Ectodermal cell (in vitro differentiated cells): ENCODE measurements around the gene PRDM16.

Experiments used
- H3K27ac ChIP-seq: 2 replicates; pipeline ENCODE4 v1.7.0; 2013; ENCODE audit warnings: mild to moderate bottlenecking, low read depth, low read length; ENCODE audit not compliant: insufficient read depth, poor library complexity, severe bottlenecking
- H3K27me3 ChIP-seq: 2 replicates; pipeline ENCODE4 v1.7.0; 2013; ENCODE audit warnings: mild to moderate bottlenecking, low read length; ENCODE audit not compliant: insufficient read depth, control insufficient read depth, poor library complexity, severe bottlenecking
- H3K36me3 ChIP-seq: one replicate; pipeline ENCODE4 v1.7.0; 2013; ENCODE audit warnings: low read length; ENCODE audit not compliant: control insufficient read depth, insufficient read depth
- H3K4me1 ChIP-seq: one replicate; pipeline ENCODE4 v1.7.0; 2013; ENCODE audit warnings: low read length; ENCODE audit not compliant: control insufficient read depth, insufficient read depth
- H3K4me3 ChIP-seq: 2 replicates; pipeline ENCODE4 v1.7.0; 2013; ENCODE audit warnings: low read depth, low read length, control low read depth; ENCODE audit not compliant: insufficient read depth
- H3K9me3 ChIP-seq: 2 replicates; pipeline ENCODE4 v1.7.0; 2013; ENCODE audit warnings: mild to moderate bottlenecking, low read length, moderate library complexity; ENCODE audit not compliant: control insufficient read depth
- WGBS, 2 experiments: methylation state at CpG; one replicate each; pipeline ENCODE4 v1.1.7; 2013; ENCODE audit warnings: missing lambda C conversion rate in 2 of 2; 5-methylcytosine and 5-hydroxymethylcytosine counted together

Gene PRDM16

DNA sequence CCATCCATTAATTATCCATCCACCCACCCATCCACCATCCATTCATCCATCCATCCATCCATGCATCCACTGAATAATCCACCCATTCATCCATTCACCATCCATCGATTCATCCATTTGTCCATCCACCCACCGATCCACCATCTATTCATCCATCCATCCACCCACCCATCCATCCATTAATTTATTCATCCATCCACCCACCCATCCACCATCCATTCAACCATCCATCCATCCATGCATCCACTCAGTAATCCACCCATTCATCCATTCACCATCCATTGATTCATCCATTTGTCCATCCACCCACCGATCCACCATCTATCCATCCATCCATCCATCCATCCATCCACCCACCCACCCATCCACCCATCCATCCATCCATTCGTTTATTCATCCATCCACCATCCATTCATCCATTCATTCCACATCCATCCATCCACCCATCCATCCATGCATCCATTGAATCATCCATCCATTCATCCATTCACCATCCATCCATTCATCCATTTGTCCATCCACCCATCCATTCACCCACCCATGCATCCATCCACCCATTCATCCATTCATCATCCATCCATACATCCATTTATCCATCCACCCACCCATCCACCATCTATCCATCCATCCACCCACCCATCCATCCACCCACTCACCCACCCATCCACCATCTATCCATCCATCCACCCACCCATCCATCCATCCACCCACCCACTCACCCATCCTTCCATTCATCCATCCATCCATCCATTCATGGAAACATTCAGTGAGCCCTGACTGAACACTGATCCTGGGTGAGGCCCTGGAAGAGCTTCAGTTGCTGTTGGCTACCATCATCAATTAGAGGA, 302.1 kb downstream of the PRDM16 start:
- no peaks in the 10 kb centered on the region for H3K27me3 ChIP-seq
- no peak overlapping the region for H3K27ac ChIP-seq
- 91 to 92% methylated on average over 4 of the region's 4 CpGs for WGBS, 2 experiments
- H3K9me3 ChIP-seq = no peaks in the 10 kb centered on the region
- no peaks in the 10 kb centered on the region for H3K36me3 ChIP-seq
- H3K4me3 ChIP-seq = no peak overlapping the region
- no peaks in the 10 kb centered on the region for H3K4me1 ChIP-seq

DNA sequence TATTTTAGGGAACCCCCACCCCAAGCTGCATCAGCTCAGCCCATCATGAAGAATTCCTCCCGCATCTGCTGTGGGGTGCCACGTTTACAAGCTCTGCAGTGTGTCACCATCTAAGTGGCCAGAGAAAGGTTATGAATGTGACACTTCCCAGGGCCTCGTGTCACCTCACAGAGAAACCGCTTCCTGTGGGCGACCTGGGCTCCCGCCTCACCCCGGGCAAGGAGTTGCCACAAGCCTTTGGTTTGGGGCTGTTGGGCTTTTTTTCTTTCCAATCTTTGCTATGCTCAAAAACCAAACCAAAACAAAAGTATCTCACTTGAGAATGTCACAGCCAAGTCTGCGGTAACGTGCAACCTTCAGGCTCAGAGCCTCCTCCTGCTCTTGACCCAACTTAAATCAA, 303.3 kb downstream of the PRDM16 start:
- H3K4me1 ChIP-seq = no peaks in the 10 kb centered on the region
- WGBS, 2 experiments = 92 to 93% methylated on average over 9 of the region's 9 CpGs
- H3K36me3 ChIP-seq = no peaks in the 10 kb centered on the region
- H3K4me3 ChIP-seq = no peak overlapping the region
- no peaks in the 10 kb centered on the region for H3K9me3 ChIP-seq
- H3K27ac ChIP-seq = no peak overlapping the region
- H3K27me3 ChIP-seq = no peaks in the 10 kb centered on the region

- H3K27ac ChIP-seq = no peak overlapping the region
Observed at GRCh38 chr1:3373175-3373574, 304.2 kb downstream of the PRDM16 start.

DNA sequence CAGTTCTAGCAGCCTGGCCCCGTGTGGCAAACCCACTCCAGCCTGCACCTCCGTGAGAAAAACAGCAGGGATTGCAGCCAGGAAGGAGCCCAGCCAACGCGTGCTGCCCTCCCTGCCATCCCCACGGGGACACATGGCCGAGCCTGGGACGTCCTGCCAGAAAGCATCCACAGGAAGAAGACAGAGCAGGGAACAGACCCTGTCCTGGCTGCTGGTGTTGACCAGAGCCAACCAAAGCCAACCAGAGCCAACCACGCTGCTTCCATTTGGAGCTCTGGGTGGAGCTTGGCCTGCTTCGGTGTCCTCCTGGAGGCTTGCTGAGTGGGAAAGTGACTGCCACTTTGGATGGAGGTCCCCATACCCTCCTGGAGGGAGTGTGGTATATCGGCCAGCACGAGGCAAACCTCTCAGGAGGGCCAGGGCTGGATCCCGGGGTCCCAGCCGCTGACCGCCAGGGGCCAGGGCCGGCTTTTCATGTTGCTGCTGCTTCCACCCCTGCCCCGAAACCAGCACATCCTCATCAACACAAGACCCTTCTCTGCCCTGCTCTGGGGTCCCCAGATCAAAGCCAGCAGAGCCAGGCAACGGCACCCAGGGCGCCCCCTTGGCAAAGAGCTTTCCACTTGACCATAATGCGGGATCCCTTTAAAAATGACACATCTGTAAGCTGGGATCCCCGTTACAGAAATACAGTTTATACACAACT, 304.9 kb downstream of the PRDM16 start:
- no peaks in the 10 kb centered on the region for H3K9me3 ChIP-seq
- no peaks in the 10 kb centered on the region for H3K36me3 ChIP-seq
- no peaks in the 10 kb centered on the region for H3K27me3 ChIP-seq
- H3K27ac ChIP-seq = no peak overlapping the region
- WGBS, 2 experiments = 91 to 93% methylated on average over 20 of the region's 20 CpGs
- H3K4me3 ChIP-seq = no peak overlapping the region
- H3K4me1 ChIP-seq = no peaks in the 10 kb centered on the region

More at GRCh38 chr1:3373175-3373574, 304.2 kb downstream of the PRDM16 start:
- Histone ChIP-seq H3K27me3 (no peaks in the 10 kb centered on the region), H3K9me3 (no peaks in the 10 kb centered on the region), H3K4me3 (no peak overlapping the region), H3K36me3 (no peaks in the 10 kb centered on the region), H3K4me1 (no peaks in the 10 kb centered on the region)
- 93% methylated on average over 19 of the region's 19 CpGs for WGBS, 2 experiments

GRCh38 chr1:3375245-3375644, 306.2 kb downstream of the PRDM16 start:
- no peak overlapping the region for H3K4me3 ChIP-seq

DNA sequence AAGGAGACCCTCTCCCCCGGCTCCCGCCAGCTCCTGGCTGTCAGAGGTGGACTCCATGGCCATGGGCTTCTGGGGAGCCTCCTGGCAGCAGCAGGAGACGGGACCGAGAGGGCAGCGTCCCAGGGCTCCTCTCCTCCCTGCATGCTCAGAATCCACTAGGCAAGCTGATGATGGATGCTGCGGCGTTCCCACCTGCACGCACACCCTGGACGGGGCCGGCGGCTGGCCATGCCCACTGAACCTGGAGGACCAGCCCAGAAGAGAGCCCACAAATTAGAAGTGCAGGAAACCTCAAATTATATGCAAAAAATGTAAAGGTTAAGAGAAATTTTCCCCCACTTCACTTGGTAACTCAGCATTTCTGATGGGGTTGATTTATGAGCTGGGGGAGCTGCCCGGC, 308.2 kb downstream of the PRDM16 start:
- H3K4me1 ChIP-seq = no peaks in the 10 kb centered on the region
- WGBS, 2 experiments = 96 to 97% methylated on average over 12 of the region's 12 CpGs
- H3K9me3 ChIP-seq = no peaks in the 10 kb centered on the region
- H3K36me3 ChIP-seq = no peaks in the 10 kb centered on the region
- no peaks in the 10 kb centered on the region for H3K27me3 ChIP-seq
- H3K4me3 ChIP-seq = no peak overlapping the region
- H3K27ac ChIP-seq = no peak overlapping the region

More at GRCh38 chr1:3375245-3375644, 306.2 kb downstream of the PRDM16 start:
- 89 to 91% methylated on average over 11 of the region's 11 CpGs for WGBS, 2 experiments
- no peaks in the 10 kb centered on the region for H3K36me3 ChIP-seq
- no peaks in the 10 kb centered on the region for H3K4me1 ChIP-seq
- no peaks in the 10 kb centered on the region for H3K27me3 ChIP-seq
- no peaks in the 10 kb centered on the region for H3K9me3 ChIP-seq
- no peak overlapping the region for H3K27ac ChIP-seq

DNA sequence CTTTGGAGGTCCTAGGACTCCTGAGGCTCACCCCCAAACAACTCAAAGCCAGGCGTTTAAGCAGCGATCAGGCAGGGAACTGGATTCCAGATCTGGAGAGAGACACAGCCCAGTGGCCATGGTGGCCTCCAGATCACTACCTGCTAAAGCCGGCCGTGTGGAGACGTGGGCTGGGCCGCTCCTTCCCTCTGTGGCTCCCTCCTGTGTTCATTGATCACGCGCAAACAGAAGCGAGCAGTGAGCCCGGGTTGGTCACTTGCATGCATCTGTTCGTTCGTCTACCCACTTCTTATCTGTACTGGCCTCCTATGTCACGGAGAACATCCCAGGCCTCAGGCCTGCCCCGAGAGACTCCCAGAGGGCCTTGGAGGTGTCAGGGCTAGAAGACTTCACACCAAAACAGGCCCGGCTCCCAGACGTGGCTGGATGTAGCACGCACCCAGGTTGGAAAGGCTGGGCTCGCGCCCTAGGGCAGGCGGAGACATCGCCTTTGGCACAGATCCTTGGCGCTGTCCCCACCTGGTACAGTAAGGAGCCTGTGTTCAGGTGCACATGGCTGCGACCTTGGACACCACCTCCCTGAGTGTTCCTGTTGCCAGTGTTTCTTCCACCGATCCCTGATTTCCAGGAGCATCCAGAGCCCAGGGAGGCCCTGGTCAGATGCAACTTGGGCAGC, 308.7 kb downstream of the PRDM16 start:
- Histone ChIP-seq H3K4me1 (no peaks in the 10 kb centered on the region), H3K4me3 (no peak overlapping the region), H3K27ac (no peak overlapping the region), H3K36me3 (no peaks in the 10 kb centered on the region), H3K9me3 (no peaks in the 10 kb centered on the region), H3K27me3 (no peaks in the 10 kb centered on the region)
- WGBS, 2 experiments = 89 to 91% methylated on average over 24 of the region's 24 CpGs

GRCh38 chr1:3378411-3379208, 309.6 kb downstream of the PRDM16 start:
- no peaks in the 10 kb centered on the region for H3K9me3 ChIP-seq
- H3K4me3 ChIP-seq = no peak overlapping the region
- H3K36me3 ChIP-seq = no peaks in the 10 kb centered on the region
- H3K27me3 ChIP-seq = no peaks in the 10 kb centered on the region
- no peaks in the 10 kb centered on the region for H3K4me1 ChIP-seq
- 93 to 94% methylated on average over 16 of the region's 17 CpGs for WGBS, 2 experiments
- no peak overlapping the region for H3K27ac ChIP-seq

- no peaks in the 10 kb centered on the region for H3K36me3 ChIP-seq
- H3K9me3 ChIP-seq = no peaks in the 10 kb centered on the region
- no peak overlapping the region for H3K4me3 ChIP-seq
- no peaks in the 10 kb centered on the region for H3K4me1 ChIP-seq
- H3K27ac ChIP-seq = no peak overlapping the region
- 92 to 95% methylated on average over 6 of the region's 6 CpGs for WGBS, 2 experiments
- H3K27me3 ChIP-seq = no peaks in the 10 kb centered on the region
Observed at GRCh38 chr1:3379934-3380333, 310.9 kb downstream of the PRDM16 start.
